ACC112 (cell line): ENCODE results near the gene MYO1D.

Source experiments
- H2AFZ ChIP-seq: fragments of 200-600 bp; sonication (generic); one replicate; pipeline ENCODE4 v1.6.0; 2017; ENCODE audit warnings: antibody characterized with exemption, low read length; ENCODE audit not compliant: unreplicated experiment
- H3K27ac ChIP-seq: fragments of 200-600 bp; sonication (generic); 2 replicates; pipeline ENCODE4 v1.5.1; 2014; ENCODE audit warnings: low read depth, mild to moderate bottlenecking, antibody characterized with exemption, low read length, moderate library complexity
- H3K27me3 ChIP-seq: fragments of 200-600 bp; sonication (generic); 2 replicates; pipeline ENCODE4 v1.6.1; 2014; ENCODE audit warnings: mild to moderate bottlenecking, antibody characterized with exemption, low read length, moderate library complexity, mixed read lengths; ENCODE audit not compliant: insufficient read depth
- H3K36me3 ChIP-seq: fragments of 200-600 bp; sonication (generic); 2 replicates; pipeline ENCODE4 v1.6.1; 2016; ENCODE audit warnings: mild to moderate bottlenecking, antibody characterized with exemption, low read length, moderate library complexity, mixed read lengths; ENCODE audit not compliant: insufficient read depth
- H3K4me1 ChIP-seq: fragments of 200-600 bp; sonication (generic); one replicate; pipeline ENCODE4 v1.6.1; 2016; ENCODE audit warnings: low read length, mixed read lengths; ENCODE audit not compliant: insufficient read depth, unreplicated experiment, control insufficient read depth
- H3K4me3 ChIP-seq: fragments of 200-600 bp; sonication (generic); 2 replicates; pipeline ENCODE4 v1.5.1; 2014; ENCODE audit warnings: mild to moderate bottlenecking, low read depth, low read length
- H3K79me2 ChIP-seq: fragments of 200-600 bp; sonication (generic); one replicate; pipeline ENCODE4 v1.6.0; 2016; ENCODE audit warnings: low read length; ENCODE audit not compliant: control insufficient read depth, unreplicated experiment, insufficient read depth

Gene MYO1D

GRCh38 chr17:32558326-32558955, 318.5 kb downstream of the MYO1D start:
- no peaks in the 10 kb centered on the region for H3K27me3 ChIP-seq
- H3K4me1 ChIP-seq = no peaks in the 10 kb centered on the region
- H3K27ac ChIP-seq = no peak overlapping the region
- no peaks in the 10 kb centered on the region for H3K36me3 ChIP-seq
- H2AFZ ChIP-seq = no peak overlapping the region
- no peak overlapping the region for H3K4me3 ChIP-seq
- H3K79me2 ChIP-seq = no peaks in the 10 kb centered on the region

GRCh38 chr17:32555611-32556310, 321.2 kb downstream of the MYO1D start:
- H3K79me2 ChIP-seq = no peaks in the 10 kb centered on the region
- no peak overlapping the region for H3K4me3 ChIP-seq
- H2AFZ ChIP-seq = no peak overlapping the region
- H3K27ac ChIP-seq = no peak overlapping the region
- no peaks in the 10 kb centered on the region for H3K27me3 ChIP-seq
- H3K36me3 ChIP-seq = no peaks in the 10 kb centered on the region
- peaks cover 3% of the 10 kb centered on the region for H3K4me1 ChIP-seq

GRCh38 chr17:32553168-32553567, 323.8 kb downstream of the MYO1D start:
- H3K4me3 ChIP-seq = no peak overlapping the region
- no peaks in the 10 kb centered on the region for H3K36me3 ChIP-seq
- H3K27ac ChIP-seq = no peak overlapping the region
- no peaks in the 10 kb centered on the region for H3K27me3 ChIP-seq
- no peak overlapping the region for H2AFZ ChIP-seq
- peaks cover 3% of the 10 kb centered on the region for H3K4me1 ChIP-seq
- H3K79me2 ChIP-seq = no peaks in the 10 kb centered on the region

- Histone ChIP-seq H3K4me3 (no peak overlapping the region), H2AFZ (no peak overlapping the region), H3K27ac (no peak overlapping the region), H3K79me2 (no peaks in the 10 kb centered on the region), H3K36me3 (no peaks in the 10 kb centered on the region), H3K27me3 (no peaks in the 10 kb centered on the region), H3K4me1 (peaks cover 3% of the 10 kb centered on the region)
Observed at GRCh38 chr17:32552280-32552679, 324.6 kb downstream of the MYO1D start.

GRCh38 chr17:32551186-32551955, 325.6 kb downstream of the MYO1D start:
- Histone ChIP-seq H3K36me3 (no peaks in the 10 kb centered on the region), H3K4me3 (peak overlapping the region; percentile 50; the same call in 1 of the 2 replicates), H3K27me3 (no peaks in the 10 kb centered on the region), H2AFZ (no peak overlapping the region), H3K4me1 (peaks cover 3% of the 10 kb centered on the region), H3K79me2 (no peaks in the 10 kb centered on the region), H3K27ac (no peak overlapping the region)

- H3K4me3 ChIP-seq = no peak overlapping the region
- no peaks in the 10 kb centered on the region for H3K27me3 ChIP-seq
- H3K27ac ChIP-seq = no peak overlapping the region
- peaks cover 3% of the 10 kb centered on the region for H3K4me1 ChIP-seq
- H3K36me3 ChIP-seq = no peaks in the 10 kb centered on the region
- no peaks in the 10 kb centered on the region for H3K79me2 ChIP-seq
- no peak overlapping the region for H2AFZ ChIP-seq
Observed at GRCh38 chr17:32549559-32549958, 327.4 kb downstream of the MYO1D start.

GRCh38 chr17:32546031-32546444, 330.9 kb downstream of the MYO1D start:
- no peaks in the 10 kb centered on the region for H3K36me3 ChIP-seq
- H3K79me2 ChIP-seq = no peaks in the 10 kb centered on the region
- H3K4me3 ChIP-seq = no peak overlapping the region
- H3K27me3 ChIP-seq = no peaks in the 10 kb centered on the region
- H3K27ac ChIP-seq = no peak overlapping the region
- no peak overlapping the region for H2AFZ ChIP-seq
- H3K4me1 ChIP-seq = peaks cover 2% of the 10 kb centered on the region

- Histone ChIP-seq H3K4me1 (peaks cover 3% of the 10 kb centered on the region), H3K36me3 (no peaks in the 10 kb centered on the region), H2AFZ (no peak overlapping the region), H3K27ac (no peak overlapping the region), H3K4me3 (no peak overlapping the region), H3K27me3 (no peaks in the 10 kb centered on the region), H3K79me2 (no peaks in the 10 kb centered on the region)
Observed at GRCh38 chr17:32542186-32542585, 334.7 kb downstream of the MYO1D start.

GRCh38 chr17:32541640-32542039, 335.3 kb downstream of the MYO1D start:
- Histone ChIP-seq H3K4me3 (no peak overlapping the region), H3K36me3 (no peaks in the 10 kb centered on the region), H2AFZ (no peak overlapping the region), H3K4me1 (peaks cover 8% of the 10 kb centered on the region), H3K27ac (no peak overlapping the region), H3K27me3 (no peaks in the 10 kb centered on the region), H3K79me2 (no peaks in the 10 kb centered on the region)

GRCh38 chr17:32536736-32537643, 339.9 kb downstream of the MYO1D start:
- H3K27ac ChIP-seq = peak overlapping the region; percentile 2; the same call in 1 of the 2 replicates

More at GRCh38 chr17:32536736-32537643, 339.9 kb downstream of the MYO1D start:
- Histone ChIP-seq H3K79me2 (no peaks in the 10 kb centered on the region), H3K4me1 (peaks cover 10% of the 10 kb centered on the region), H3K4me3 (peak overlapping the region; percentile 33; the same call in 1 of the 2 replicates), H3K27me3 (no peaks in the 10 kb centered on the region), H2AFZ (no peak overlapping the region), H3K36me3 (no peaks in the 10 kb centered on the region)
